ENCODE measurements around the gene TMEM130.

GRCh38 chr7:98868450-98868849, 1.4 kb downstream of the TMEM130 start:
- TF ChIP-seq POLR2AphosphoS5 (IDR thresholded peaks at IDR 0.05; ENCODE audit: borderline replicate concordance, low read depth, low read length) (no peak), EZH2 (IDR thresholded peaks at IDR 0.05) (no peak)
